Measurements from ENCODE around the gene PARPBP. TPM values are rescaled to one million over a fixed set of nuclear protein-coding genes. Genes with fewer than 3 reads are reported as not detected.
"Not testable (repeated sequence)": the region's sequence is repeated elsewhere in the genome, so short reads cannot be mapped to it uniquely, and the experiment has no call there.

Gene PARPBP
- polyA plus RNA-seq, 1 of the 3 experiments (the other 2 are of a cell fraction): 3.1 TPM

DNA sequence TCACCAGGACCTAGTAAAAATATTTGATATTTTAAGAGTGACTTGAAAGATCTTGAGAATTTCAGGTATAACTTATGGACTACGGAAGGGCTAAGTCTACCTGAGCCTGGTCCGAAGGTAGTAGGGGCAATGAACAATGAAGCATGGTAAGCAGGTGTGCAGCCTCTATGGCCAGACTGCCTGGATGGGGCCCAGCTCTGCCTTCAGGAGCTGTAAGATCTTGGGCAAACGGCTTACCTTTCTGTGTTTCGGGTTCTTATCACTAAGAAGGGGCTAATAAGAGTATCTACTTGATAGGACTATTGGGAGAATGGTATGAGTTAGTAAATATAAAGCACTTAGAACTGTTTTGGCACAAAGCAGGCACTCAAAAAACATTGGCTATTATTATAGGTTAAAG, 39.1 kb upstream of the PARPBP start:
- H3K27me3 ChIP-seq (ENCODE audit: insufficient read depth): no peaks in the 10 kb centered on the region

DNA sequence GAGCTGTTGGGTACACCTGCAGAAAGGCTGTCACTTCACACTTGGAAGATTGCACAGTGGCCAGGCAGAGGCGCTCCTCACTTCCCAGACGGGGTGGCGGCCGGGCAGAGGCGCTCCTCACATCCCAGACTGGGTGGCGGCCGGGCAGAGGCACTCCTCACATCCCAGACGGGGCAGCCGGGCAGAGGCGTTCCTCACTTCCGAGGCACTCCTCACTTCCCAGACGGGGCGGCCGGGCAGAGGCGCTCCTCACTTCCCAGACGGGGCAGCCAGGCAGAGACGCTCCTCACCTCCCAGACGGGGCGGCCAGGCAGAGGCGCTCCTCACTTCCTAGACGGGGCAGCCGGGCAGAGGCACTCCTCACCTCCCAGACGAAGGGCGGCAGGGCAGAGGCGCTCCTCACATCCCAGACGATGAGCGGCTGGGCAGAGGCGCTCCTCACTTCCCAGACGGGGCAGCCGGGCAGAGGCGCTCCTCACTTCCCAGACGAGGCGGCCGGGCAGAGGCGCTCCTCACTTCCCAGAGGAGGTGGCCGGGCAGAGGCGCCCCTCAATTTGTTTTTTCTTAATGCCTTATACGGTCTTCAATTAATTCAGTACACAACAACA, 30.7 kb upstream of the PARPBP start:
- H4K20me1 ChIP-seq (ENCODE audit: insufficient read depth); H3K79me2 ChIP-seq (ENCODE audit: insufficient read depth); H3K27ac ChIP-seq (ENCODE audit: low read depth in 2 of 2, low read length in 1 of 2); H3K9me3 ChIP-seq; H3K9ac ChIP-seq; DNase-seq; H3K9me2 ChIP-seq; H3K4me2 ChIP-seq; H3K27me3 ChIP-seq (ENCODE audit: insufficient read depth); H3F3A ChIP-seq (replicated peaks; ENCODE audit: insufficient read depth); H2AFZ ChIP-seq (ENCODE audit: low read depth); H3K4me1 ChIP-seq (ENCODE audit: control insufficient read depth in 1 of 2, insufficient read depth in 2 of 2, low read depth in 1 of 2, low read length in 1 of 2); H3K4me3 ChIP-seq (ENCODE audit: low read depth in 2 of 2, low read length in 1 of 2); POLR2A ChIA-PET: not testable (repeated sequence)
- H3K36me3 ChIP-seq (replicated peaks in 1 of 2; ENCODE audit: control insufficient read depth in 1 of 2, insufficient read depth in 2 of 2, low read length in 1 of 2): peaks cover 18 to 29% of the 10 kb centered on the region in 2 experiments
- CTCF ChIA-PET: interaction anchor here (0.8 to 0.9 kb wide), 2 partner anchors 14 to 722 kb away, joined by 3 to 4 read pairs; no protein-coding TSS in a partner anchor
- 95% methylated on average over 18 of the region's 38 CpGs for WGBS (ENCODE audit: low lambda C conversion rate)

More for the DNA sequence above, 39.1 kb upstream of the PARPBP start:
- no peak overlapping the region for H3K4me3 ChIP-seq (ENCODE audit: low read depth in 2 of 2, low read length in 1 of 2)
- no peak for TF ChIP-seq FOXM1 (IDR thresholded peaks at IDR 0.05; ENCODE audit: low read depth)
- H3K9ac ChIP-seq: no peak overlapping the region
- H3F3A ChIP-seq (replicated peaks; ENCODE audit: insufficient read depth): peaks cover 5% of the 10 kb centered on the region
- no peaks in the 10 kb centered on the region for H3K4me1 ChIP-seq (ENCODE audit: control insufficient read depth in 1 of 2, insufficient read depth in 2 of 2, low read depth in 1 of 2, low read length in 1 of 2)
- H3K79me2 ChIP-seq (ENCODE audit: insufficient read depth): no peaks in the 10 kb centered on the region
- no peaks in the 10 kb centered on the region for H3K9me3 ChIP-seq
- no peak overlapping the region for H3K4me2 ChIP-seq
- no peaks in the 10 kb centered on the region for H3K9me2 ChIP-seq
- no peak overlapping the region for H3K27ac ChIP-seq (ENCODE audit: low read depth in 2 of 2, low read length in 1 of 2)
- WGBS (ENCODE audit: low lambda C conversion rate): 95% methylated on average over 4 of the region's 4 CpGs
- DNase-seq: no peak
- POLR2A ChIA-PET: no interaction called here
- H2AFZ ChIP-seq (ENCODE audit: low read depth): no peak overlapping the region
- CTCF ChIA-PET: interaction anchor here (1.9 kb wide), 1 partner anchor 11 kb away, joined by 5 read pairs; no protein-coding TSS in a partner anchor
- H4K20me1 ChIP-seq (ENCODE audit: insufficient read depth): no peaks in the 10 kb centered on the region
- peaks cover 40 to 62% of the 10 kb centered on the region in 2 experiments for H3K36me3 ChIP-seq (replicated peaks in 1 of 2; ENCODE audit: control insufficient read depth in 1 of 2, insufficient read depth in 2 of 2, low read length in 1 of 2)

DNA sequence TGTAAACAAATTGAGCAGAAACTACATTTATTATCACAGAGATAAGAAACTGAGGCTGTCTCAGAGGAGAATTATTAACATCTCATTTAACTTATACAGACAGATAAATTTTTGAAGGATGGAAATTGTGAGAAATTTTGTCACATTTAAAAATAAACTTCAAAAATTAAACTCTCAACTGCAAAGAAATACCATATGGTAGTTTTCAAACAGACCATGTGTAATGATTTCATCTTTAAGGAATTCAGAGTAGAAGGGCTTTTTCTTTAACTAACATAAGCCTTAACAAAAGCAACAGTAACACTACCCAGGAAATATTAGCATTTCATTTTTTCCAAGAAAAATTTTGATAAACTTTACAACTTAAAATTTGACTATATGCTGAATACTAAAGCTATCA, 26.7 kb upstream of the PARPBP start:
- H2AFZ ChIP-seq (ENCODE audit: low read depth): no peak overlapping the region
- no peaks in the 10 kb centered on the region for H3K9me2 ChIP-seq
- DNase-seq: no peak
- CTCF ChIA-PET: interaction anchor here (0.8 to 3.2 kb wide), 4 partner anchors 8 to 391 kb away, joined by 4 to 10 read pairs (median 6); no protein-coding TSS in a partner anchor
- H3K4me1 ChIP-seq (ENCODE audit: control insufficient read depth in 1 of 2, insufficient read depth in 2 of 2, low read depth in 1 of 2, low read length in 1 of 2): peaks cover 0 to 7% of the 10 kb centered on the region in 2 experiments; a peak in 2 of 4 replicates
- H3K4me3 ChIP-seq (ENCODE audit: low read depth in 2 of 2, low read length in 1 of 2): no peak overlapping the region
- no peaks in the 10 kb centered on the region for H4K20me1 ChIP-seq (ENCODE audit: insufficient read depth)
- peak overlapping the region; percentile 30 to 50; a peak in 3 of 4 replicates for H3K27ac ChIP-seq (ENCODE audit: low read depth in 2 of 2, low read length in 1 of 2)
- POLR2A ChIA-PET: no interaction called here
- no peaks in the 10 kb centered on the region for H3K79me2 ChIP-seq (ENCODE audit: insufficient read depth)
- no peaks in the 10 kb centered on the region for H3K9me3 ChIP-seq
- peaks cover 40 to 45% of the 10 kb centered on the region in 2 experiments for H3K36me3 ChIP-seq (replicated peaks in 1 of 2; ENCODE audit: control insufficient read depth in 1 of 2, insufficient read depth in 2 of 2, low read length in 1 of 2)
- H3F3A ChIP-seq (replicated peaks; ENCODE audit: insufficient read depth): no peaks in the 10 kb centered on the region
- TF ChIP-seq MXI1 (IDR thresholded peaks at IDR 0.05; ENCODE audit: low read depth, low read length) (no peak), TCF12 (IDR thresholded peaks at IDR 0.05) (peak; percentile 61), JUND (IDR thresholded peaks at IDR 0.05) (0 out of 2 replicates have a peak, but pooled peaks have one; percentile 14)
- TF ChIP-seq, protein P1, sequence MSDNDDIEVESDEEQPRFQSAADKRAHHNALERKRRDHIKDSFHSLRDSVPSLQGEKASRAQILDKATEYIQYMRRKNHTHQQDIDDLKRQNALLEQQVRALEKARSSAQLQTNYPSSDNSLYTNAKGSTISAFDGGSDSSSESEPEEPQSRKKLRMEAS (IDR thresholded peaks at IDR 0.05; ENCODE audit: low read depth): no peak
- no peaks in the 10 kb centered on the region for H3K27me3 ChIP-seq (ENCODE audit: insufficient read depth)
- no peak overlapping the region for H3K4me2 ChIP-seq
- H3K9ac ChIP-seq: no peak overlapping the region

Data from SK-N-SH (cell line).